H1 (cell line): Measurements from ENCODE around the gene CROCC. TPM values are rescaled to one million over a fixed set of nuclear protein-coding genes. Genes with fewer than 3 reads are reported as not detected.

Experiments used
- CTCF ChIA-PET: fragments of 300-600 bp; sonication (Branson Sonifier 250); formaldehyde crosslinking; loops from one replicate; lab custom pipeline; 2021; ENCODE audit not compliant: partially characterized antibody; lab: Charles Lee
- POLR2A ChIA-PET: fragments of 300-600 bp; sonication (Branson Sonifier 250); formaldehyde crosslinking; loops from one replicate; lab custom pipeline; 2021; ENCODE audit warnings: inconsistent platforms; ENCODE audit not compliant: partially characterized antibody; lab: Charles Lee
- DNase-seq, 2 experiments: peaks; one replicate each; pipeline versions ENCODE4 v3.0.0 to v3.0.0-alpha.2; 2010 to 2022; ENCODE audit warnings: low spot score in 2 of 2, low read depth in 1 of 2, mixed read lengths in 1 of 2
- FAIRE-seq: peaks from 2 replicates; lab custom pipeline; 2011; peaks lifted over from hg19 to GRCh38; lab: Jason Lieb, UNC
- H2AFZ ChIP-seq: 2 replicates; pipeline ENCODE4 v1.8.1; 2012; ENCODE audit warnings: low read length, inconsistent platforms
- H2AK5ac ChIP-seq: 2 replicates; pipeline ENCODE4 v1.6.1; 2013; ENCODE audit warnings: low read depth, low read length
- H2BK120ac ChIP-seq: replicated peaks from 2 replicates; pipeline ENCODE3; 2013; ENCODE audit warnings: low read depth, low read length, inconsistent platforms
- H2BK12ac ChIP-seq: 2 replicates; pipeline ENCODE4 v1.6.1; 2013; ENCODE audit warnings: low read depth, low read length
- H2BK15ac ChIP-seq: 2 replicates; pipeline ENCODE4 v1.6.1; 2013; ENCODE audit warnings: low read length
- H2BK20ac ChIP-seq: 2 replicates; pipeline ENCODE4 v1.6.1; 2013; ENCODE audit warnings: low read length
- H2BK5ac ChIP-seq: 2 replicates; pipeline ENCODE4 v1.6.1; 2013; ENCODE audit warnings: low read depth, low read length
- H3K14ac ChIP-seq: 2 replicates; pipeline ENCODE4 v1.6.1; 2013; ENCODE audit warnings: inconsistent platforms; ENCODE audit not compliant: insufficient read length
- H3K18ac ChIP-seq: 2 replicates; pipeline ENCODE4 v1.6.1; 2013; ENCODE audit warnings: low read length; ENCODE audit errors: extremely low read depth
- H3K23ac ChIP-seq: 2 replicates; pipeline ENCODE4 v1.6.1; 2013; ENCODE audit warnings: inconsistent platforms; ENCODE audit not compliant: insufficient read length
- H3K23me2 ChIP-seq: 2 replicates; pipeline ENCODE4 v1.6.1; 2013; ENCODE audit warnings: low read depth, low read length
- H3K27ac ChIP-seq: 2 replicates; pipeline ENCODE4 v1.6.1; 2011; ENCODE audit warnings: low read depth, low read length, inconsistent platforms
- H3K27me3 ChIP-seq, 4 experiments: replicated peaks in 1 of 4; 1 replicate in 1 of 4; 2 replicates in 3 of 4; pipeline versions ENCODE4 v1.6.1 to v1.8.1; 2011 to 2013; ENCODE audit warnings: low read length in 3 of 4, mild to moderate bottlenecking in 3 of 4, inconsistent platforms in 2 of 4, mixed read lengths in 2 of 4, moderate library complexity in 1 of 4; ENCODE audit not compliant: control insufficient read depth in 3 of 4, insufficient read depth in 3 of 4; ENCODE audit errors: extremely low read depth in 1 of 4
- H3K36me3 ChIP-seq, 4 experiments: 2 replicates each; pipeline versions ENCODE4 v1.6.1 to v1.8.1; 2011 to 2013; ENCODE audit warnings: mild to moderate bottlenecking in 4 of 4, low read length in 3 of 4, moderate library complexity in 2 of 4, control low read depth in 1 of 4, inconsistent platforms in 1 of 4; ENCODE audit not compliant: insufficient read depth in 4 of 4, control insufficient read depth in 2 of 4
- H3K4ac ChIP-seq: replicated peaks from 2 replicates; pipeline ENCODE3; 2013; ENCODE audit warnings: low read length, low read depth, mixed read lengths, inconsistent platforms; ENCODE audit not compliant: insufficient read length
- H3K4me1 ChIP-seq, 4 experiments: replicated peaks in 1 of 4; 1 replicate in 1 of 4; 2 replicates in 3 of 4; pipeline versions ENCODE4 v1.6.1 to v1.8.1; 2011 to 2013; ENCODE audit warnings: low read length in 3 of 4, inconsistent platforms in 2 of 4, mixed read lengths in 1 of 4; ENCODE audit not compliant: insufficient read depth in 4 of 4, control insufficient read depth in 3 of 4
- H3K4me2 ChIP-seq, 2 experiments: 2 replicates each; pipeline versions ENCODE4 v1.6.1 to v1.8.1; 2011 to 2013; ENCODE audit warnings: low read depth in 2 of 2, low read length in 2 of 2, control low read depth in 1 of 2, inconsistent platforms in 1 of 2, mild to moderate bottlenecking in 1 of 2; ENCODE audit not compliant: insufficient read depth in 1 of 2
- H3K4me3 ChIP-seq, 4 experiments: fragments of 200-600, 300-600 bp in 1 of 4; sonication (generic), shearing (Covaris generic), sonication (Bioruptor Twin) in 1 of 4; 2 replicates each; pipeline versions ENCODE4 v1.5.1 to v1.8.1; 2011 to 2016; ENCODE audit warnings: low read length in 4 of 4, low read depth in 3 of 4, control low read depth in 2 of 4, inconsistent platforms in 2 of 4, mild to moderate bottlenecking in 2 of 4, mixed read lengths in 1 of 4, moderate library complexity in 1 of 4; ENCODE audit not compliant: insufficient read depth in 2 of 4; ENCODE audit errors: extremely low read depth in 1 of 4
- H3K56ac ChIP-seq: replicated peaks from 2 replicates; pipeline ENCODE3; 2013; ENCODE audit warnings: low read depth, mild to moderate bottlenecking, mixed read lengths, low read length, inconsistent platforms; ENCODE audit not compliant: insufficient read length
- H3K79me1 ChIP-seq: 2 replicates; pipeline ENCODE4 v1.6.1; 2013; ENCODE audit warnings: low read depth, low read length, control low read depth
- H3K79me2 ChIP-seq, 2 experiments: 2 replicates each; pipeline versions ENCODE4 v1.6.1 to v1.8.1; 2012 to 2013; ENCODE audit warnings: low read length in 2 of 2, mild to moderate bottlenecking in 2 of 2, inconsistent platforms in 1 of 2; ENCODE audit not compliant: insufficient read depth in 2 of 2, control insufficient read depth in 1 of 2
- H3K9ac ChIP-seq, 4 experiments: replicated peaks in 1 of 4; 1 replicate in 1 of 4; 2 replicates in 3 of 4; pipeline versions ENCODE4 v1.6.1 to v1.8.1; 2011 to 2013; ENCODE audit warnings: low read depth in 3 of 4, low read length in 3 of 4, control low read depth in 2 of 4, mild to moderate bottlenecking in 2 of 4, moderate library complexity in 2 of 4, inconsistent platforms in 1 of 4; ENCODE audit errors: extremely low read depth in 1 of 4
- H3K9me3 ChIP-seq, 2 experiments: 2 replicates each; pipeline versions ENCODE4 v1.6.1 to v1.8.1; 2012 to 2013; ENCODE audit warnings: mild to moderate bottlenecking in 2 of 2, moderate library complexity in 2 of 2, control low read depth in 1 of 2, inconsistent platforms in 1 of 2, low read depth in 1 of 2, low read length in 1 of 2, mixed read lengths in 1 of 2; ENCODE audit not compliant: insufficient read depth in 2 of 2
- H4K20me1 ChIP-seq, 2 experiments: replicated peaks in 1 of 2; 2 replicates each; pipeline versions ENCODE3 to v1.8.1; 2011 to 2013; ENCODE audit warnings: inconsistent platforms in 2 of 2, low read length in 2 of 2, mild to moderate bottlenecking in 1 of 2; ENCODE audit not compliant: insufficient read depth in 2 of 2, control insufficient read depth in 1 of 2
- H4K5ac ChIP-seq: 2 replicates; pipeline ENCODE4 v1.6.1; 2013; ENCODE audit warnings: low read length, low read depth, mixed read lengths, inconsistent platforms; ENCODE audit not compliant: insufficient read length
- H4K8ac ChIP-seq: 2 replicates; pipeline ENCODE4 v1.8.0; 2013; ENCODE audit warnings: mild to moderate bottlenecking, moderate library complexity, low read length, inconsistent platforms; ENCODE audit not compliant: insufficient read depth; ENCODE audit errors: extremely low read depth
- H4K91ac ChIP-seq: replicated peaks from 2 replicates; pipeline ENCODE3; 2013; ENCODE audit warnings: low read length, mixed read lengths, inconsistent platforms; ENCODE audit not compliant: insufficient read length
- GABPA ChIP-seq: IDR thresholded peaks from 2 replicates; pipeline ENCODE4 v1.6.1; 2011; ENCODE audit warnings: mild to moderate bottlenecking, low read length, moderate library complexity, borderline replicate concordance; ENCODE audit not compliant: insufficient read depth
- WGBS, 2 experiments: shearing (Covaris generic) in 1 of 2; methylation state at CpG; one replicate each; pipeline versions ENCODE4 v1.1.6 to v1.1.7; 2013 to 2015; ENCODE audit warnings: low lambda C conversion rate in 2 of 2, mixed read lengths in 2 of 2, inconsistent platforms in 1 of 2, low coverage in 1 of 2, missing lambda C conversion rate in 1 of 2; ENCODE audit not compliant: insufficient replicate concordance in 2 of 2, insufficient coverage in 1 of 2, insufficient read length in 1 of 2; ENCODE audit errors: extremely low coverage in 1 of 2, missing lambda C conversion rate in 1 of 2; 5-methylcytosine and 5-hydroxymethylcytosine counted together
- polyA plus RNA-seq, 7 experiments: library from polyadenylated mRNA; depleted of rRNA in 3 of 7; stranded (reverse) in 5 of 7; unstranded in 2 of 7; fragments of >200 nt in 5 of 7; fragments of 200-250 nt in 2 of 7; gene quantifications; 1 replicate in 5 of 7; 2 replicates in 1 of 7; 4 replicates in 1 of 7; pipeline versions ENCODE4 v1.2.1 to v1.2.3, GENCODE V29; 2011 to 2013; ENCODE audit warnings: missing spikeins in 2 of 7, mixed read lengths in 2 of 7
- total RNA-seq: library from RNA; stranded (reverse); fragmentation: NEBNext Ultra II Directional; extraction: Animal tissue kit (Norgen Biotek cat#: 25700); gene quantifications from 2 replicates; pipeline ENCODE4 v1.2.1, GENCODE V29; 2021

Gene CROCC
- total and polyA plus RNA-seq, 2 of the 8 experiments (the other 6 are each of a cell fraction or from before 2014, with no cell fraction given) = 12.1 to 39.5 TPM

GRCh38 chr1:16992102-16992501 lies 70.4 kb downstream of the CROCC start:
- peaks cover 2 to 9% (median 6%) of the 10 kb centered on the region in 4 experiments; a peak in 5 of 8 replicates for H3K36me3 ChIP-seq
- no peak overlapping the region for H3K27ac ChIP-seq
- H3K4me3 ChIP-seq = no peak overlapping the region
- no peak overlapping the region for H2BK15ac ChIP-seq
- ChIA-PET CTCF (interaction anchor here (0.8 to 1.6 kb wide), 8 partner anchors 10 to 288 kb away, joined by 3 to 5 read pairs (median 4); no protein-coding TSS in a partner anchor), POLR2A (interaction anchor here (0.8 to 1.9 kb wide), 7 partner anchors 10 to 45 kb away, joined by 3 to 6 read pairs (median 4); no protein-coding TSS in a partner anchor)
- no peak overlapping the region for H3K56ac ChIP-seq
- H2AFZ ChIP-seq = no peak overlapping the region
- WGBS, 2 experiments = 97% methylated on average over 8 of the region's 12 CpGs; no CpG with 5 or more reads in 1 of the 2 experiments
- H3K4me1 ChIP-seq = no peaks in the 10 kb centered on the region
- no peak overlapping the region for H2AK5ac ChIP-seq
- no peaks in the 10 kb centered on the region for H3K79me1 ChIP-seq
- no peak overlapping the region for H2BK5ac ChIP-seq
- H3K4me2 ChIP-seq = no peak overlapping the region
- H3K18ac ChIP-seq = no peak overlapping the region
- no peak overlapping the region for H3K9ac ChIP-seq
- FAIRE-seq (no peak), DNase-seq (no peak)
- H3K27me3 ChIP-seq = no peaks in the 10 kb centered on the region
- no peak overlapping the region for H4K91ac ChIP-seq
- H2BK12ac ChIP-seq = no peak overlapping the region
- H3K23ac ChIP-seq = no peak overlapping the region
- H3K9me3 ChIP-seq = no peaks in the 10 kb centered on the region
- peaks cover 0 to 3% of the 10 kb centered on the region in 2 experiments for H4K20me1 ChIP-seq
- H2BK20ac ChIP-seq = no peak overlapping the region
- H4K8ac ChIP-seq = no peak overlapping the region
- H3K79me2 ChIP-seq = no peaks in the 10 kb centered on the region
- H3K23me2 ChIP-seq = no peaks in the 10 kb centered on the region
- no peak overlapping the region for H4K5ac ChIP-seq
- no peak overlapping the region for H3K4ac ChIP-seq
- H2BK120ac ChIP-seq = no peak overlapping the region
- H3K14ac ChIP-seq = no peak overlapping the region
- no peak for TF ChIP-seq GABPA
